Cardiac muscle cell (in vitro differentiated cells and primary cell): ENCODE results near the gene GUK1. TPM values are rescaled to one million over a fixed set of nuclear protein-coding genes. Genes with fewer than 3 reads are reported as not detected.
A peak's percentile ranks its signal among the peaks of the same experiment; 100 is the strongest.

Source experiments
- DNase-seq, 2 donors: peaks; one replicate each; pipeline versions ENCODE4 v3.0.0 to v3.0.0-alpha.2; 2010 to 2017; ENCODE audit warnings: low read depth in 1 of 2, low spot score in 1 of 2
- H3K27ac ChIP-seq: fragments of 200-600 bp; sonication (generic); 2 replicates; pipeline ENCODE4 v1.5.1; 2016
- H3K27me3 ChIP-seq: fragments of 200-600 bp; sonication (generic); 2 replicates; pipeline ENCODE4 v1.6.0; 2016; ENCODE audit warnings: control low read depth
- H3K36me3 ChIP-seq: fragments of 200-600 bp; sonication (generic); 2 replicates; pipeline ENCODE4 v1.5.1; 2016; ENCODE audit warnings: control low read depth
- H3K4me1 ChIP-seq: fragments of 200-600 bp; sonication (generic); 2 replicates; pipeline ENCODE4 v1.8.1; 2017; ENCODE audit warnings: low read depth, mild to moderate bottlenecking, mixed run types
- H3K4me3 ChIP-seq: fragments of 200-600 bp; sonication (generic); 2 replicates; pipeline ENCODE4 v1.5.1; 2016; ENCODE audit warnings: mild to moderate bottlenecking
- H3K9me3 ChIP-seq: fragments of 200-600 bp; sonication (generic); 2 replicates; pipeline ENCODE4 v1.5.1; 2017; ENCODE audit warnings: low read depth, mild to moderate bottlenecking, control low read depth
- CTCF ChIP-seq: IDR thresholded peaks from 2 replicates; pipeline ENCODE4 v1.5.1; 2012; ENCODE audit warnings: low read depth, mild to moderate bottlenecking, low read length
- polyA plus RNA-seq: library from polyadenylated mRNA; unstranded; fragments of >200 nt; fragmentation: Nextera tagmentation; extraction: Ambion mirVana; gene quantifications from 2 replicates; pipeline ENCODE4 v1.2.1, GENCODE V29; 2016
- total RNA-seq: library from RNA; depleted of rRNA; stranded (reverse); fragments of >200 nt; gene quantifications from 2 replicates; pipeline ENCODE4 v1.2.3, GENCODE V29; 2016

Gene GUK1
- total and polyA plus RNA-seq, 2 experiments from 2014 or later = 354 to 450 TPM

- Histone ChIP-seq H3K4me3 (no peak overlapping the region), H3K9me3 (no peaks in the 10 kb centered on the region), H3K36me3 (no peaks in the 10 kb centered on the region), H3K4me1 (no peaks in the 10 kb centered on the region), H3K27me3 (no peaks in the 10 kb centered on the region), H3K27ac (no peak overlapping the region)
- DNase-seq = peak in 1 of 2 donors; percentile 53
- no peak for TF ChIP-seq CTCF
Measured at GRCh38 chr1:228148196-228148861, 8.2 kb downstream of the GUK1 start.

GRCh38 chr1:228148935-228149405 is 8.9 kb downstream of the GUK1 start:
- Histone ChIP-seq H3K9me3 (no peaks in the 10 kb centered on the region), H3K27ac (no peak overlapping the region), H3K4me3 (no peak overlapping the region), H3K36me3 (no peaks in the 10 kb centered on the region), H3K27me3 (no peaks in the 10 kb centered on the region), H3K4me1 (no peaks in the 10 kb centered on the region)
- no peak for TF ChIP-seq CTCF
- DNase-seq = no peak

- H3K27ac ChIP-seq = peak within 1 kb of the TSS; percentile 34
Measured at GRCh38 chr1:228149406-228150119, 9.5 kb downstream of the GUK1 start, which contains the start of gene GJC2. GJC2 (plus strand) TSS chr1:228149930; CDS start chr1:228157759, 7,829 bp downstream.

GRCh38 chr1:228150120-228150460 is 10.0 kb downstream of the GUK1 start:
- Histone ChIP-seq H3K9me3 (no peaks in the 10 kb centered on the region), H3K27me3 (no peaks in the 10 kb centered on the region), H3K4me1 (peaks cover 2% of the 10 kb centered on the region), H3K4me3 (no peak overlapping the region), H3K27ac (peak overlapping the region; percentile 34), H3K36me3 (no peaks in the 10 kb centered on the region)
- TF ChIP-seq CTCF = no peak
- no peak for DNase-seq

More at GRCh38 chr1:228149406-228150119, 9.5 kb downstream of the GUK1 start, which contains the start of gene GJC2:
- no peaks in the 10 kb centered on the region for H3K27me3 ChIP-seq
- H3K4me1 ChIP-seq = no peaks in the 10 kb centered on the region
- no peak within 1 kb of the TSS for H3K4me3 ChIP-seq
- no peak for TF ChIP-seq CTCF
- H3K9me3 ChIP-seq = no peaks in the 10 kb centered on the region
- peak; percentile 36 to 53 for DNase-seq
- no peaks in the 10 kb centered on the region for H3K36me3 ChIP-seq

- Histone ChIP-seq H3K36me3 (no peaks in the 10 kb centered on the region), H3K9me3 (no peaks in the 10 kb centered on the region), H3K4me1 (peaks cover 5% of the 10 kb centered on the region), H3K4me3 (no peak overlapping the region), H3K27ac (peak overlapping the region; percentile 34), H3K27me3 (no peaks in the 10 kb centered on the region)
- no peak for TF ChIP-seq CTCF
- peak in 1 of 2 donors; percentile 96 for DNase-seq
Measured at GRCh38 chr1:228150461-228151179, 10.5 kb downstream of the GUK1 start.
